ENCODE data around the gene LCE1E. TPM values are rescaled to one million over a fixed set of nuclear protein-coding genes. Genes with fewer than 3 reads are reported as not detected.

Gene LCE1E
- 3.0 and 5.2 TPM in 2 replicates for total RNA-seq (2014; rRNA removed; shearing (Covaris generic))

GRCh38 chr1:152786077-152786476 is at the start of gene LCE1E:
Gene LCE1E (plus strand): TSS chr1:152786257. CDS start chr1:152787300, 1,043 bp downstream.
- peak; percentile 46 for DNase-seq (ENCODE audit: low spot score)

- DNase-seq (ENCODE audit: low spot score): no peak
Observed at GRCh38 chr1:152737997-152738396, 48.1 kb upstream of the LCE1E start.

- DNase-seq (ENCODE audit: low spot score): no peak
Observed at GRCh38 chr1:152739841-152740240, 46.2 kb upstream of the LCE1E start.

- DNase-seq (ENCODE audit: low spot score): no peak
Observed at GRCh38 chr1:152741656-152742055, 44.4 kb upstream of the LCE1E start.

DNA sequence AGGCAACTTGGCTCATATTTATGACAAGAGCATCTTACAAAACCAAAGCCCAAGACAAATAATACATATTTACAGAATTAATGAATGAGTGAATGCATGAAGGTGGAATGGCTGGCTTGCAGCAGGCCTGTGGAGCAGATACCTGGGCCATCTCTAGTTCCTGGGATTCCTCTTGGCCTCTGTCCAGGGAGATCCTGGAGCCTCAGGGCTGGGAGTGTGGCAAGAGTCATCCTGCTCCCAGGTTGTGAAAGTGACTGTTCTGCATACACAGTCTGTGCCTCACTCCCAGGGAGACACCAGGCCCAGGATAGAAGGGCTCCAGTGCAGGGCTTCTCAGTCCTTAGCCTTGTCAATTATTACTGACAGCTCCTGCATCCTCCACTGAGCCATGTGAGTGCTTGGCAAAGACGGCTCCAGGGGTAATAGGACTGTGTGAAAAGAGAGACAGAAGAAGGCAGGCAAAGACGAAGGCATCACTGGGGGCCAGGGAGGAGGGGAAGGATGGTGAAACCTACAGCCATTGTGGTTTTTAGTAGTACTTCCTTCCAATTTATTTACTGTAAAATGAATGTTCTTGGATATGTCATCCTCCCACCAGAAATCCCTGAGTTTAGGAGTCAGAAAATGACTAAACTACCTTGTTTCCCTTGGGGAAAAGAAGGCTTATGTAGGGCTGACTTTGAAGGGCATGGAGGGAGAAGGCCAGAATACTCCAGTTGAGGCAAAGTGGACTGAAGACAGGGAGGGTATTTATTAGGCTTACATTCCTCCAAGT is 42.5 kb upstream of the LCE1E start:
- no peak for DNase-seq (ENCODE audit: low spot score)

GRCh38 chr1:152745289-152745704 is 40.8 kb upstream of the LCE1E start:
- DNase-seq (ENCODE audit: low spot score): peak; percentile 8

DNA sequence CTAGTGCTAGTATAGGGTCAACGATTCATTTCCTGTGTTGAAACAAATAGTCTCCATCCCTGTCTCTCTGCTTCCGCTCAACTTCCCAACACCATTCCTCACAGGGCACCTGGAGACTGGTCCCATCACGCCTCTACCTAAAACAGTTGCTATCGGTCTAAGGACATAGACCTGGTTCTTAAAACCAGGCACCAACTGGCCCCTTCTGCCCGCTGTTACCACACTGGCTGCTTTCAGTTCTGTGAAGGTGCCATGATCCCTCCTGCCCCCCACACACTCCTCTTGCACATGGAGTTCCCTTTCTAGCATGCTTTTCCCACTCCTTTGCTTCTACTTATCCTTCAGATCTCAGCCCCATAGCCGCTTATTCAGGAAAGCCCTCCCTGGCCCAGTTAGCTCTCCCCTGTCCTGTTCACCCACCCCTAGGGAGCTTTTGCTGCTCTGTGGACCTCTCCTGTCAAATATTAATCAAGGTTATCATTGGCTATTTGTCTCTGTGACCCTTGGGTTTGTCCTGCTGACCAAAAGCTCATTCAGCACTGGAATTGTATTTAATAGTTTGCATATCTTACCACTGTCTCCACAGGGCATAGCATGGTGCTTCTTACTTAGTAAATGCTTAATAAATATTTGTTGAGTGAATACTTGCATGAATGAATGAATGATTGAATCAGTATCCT is 40.2 kb upstream of the LCE1E start:
- no peak for DNase-seq (ENCODE audit: low spot score)

- DNase-seq (ENCODE audit: low spot score): no peak
Observed at GRCh38 chr1:152747831-152748230, 38.2 kb upstream of the LCE1E start.

DNA sequence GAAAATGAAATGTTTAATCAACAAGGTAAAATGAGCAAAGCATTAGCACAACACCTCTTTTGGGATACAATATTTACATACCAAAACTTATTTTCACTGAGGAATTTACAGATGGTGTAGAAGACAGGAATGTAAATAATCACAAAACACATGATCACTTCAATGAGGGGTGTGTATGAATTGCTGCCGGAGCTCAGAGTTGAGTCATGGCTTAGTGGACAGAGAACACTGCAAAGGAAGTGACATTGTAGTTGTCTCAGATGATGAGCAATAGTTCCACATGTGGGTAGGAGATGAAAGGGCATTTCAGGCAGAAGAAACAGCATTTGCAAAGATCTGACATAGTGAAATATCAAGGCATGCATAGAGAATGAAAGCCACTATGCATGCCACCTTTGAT is 33.8 kb upstream of the LCE1E start:
- no peak for DNase-seq (ENCODE audit: low spot score)

DNA sequence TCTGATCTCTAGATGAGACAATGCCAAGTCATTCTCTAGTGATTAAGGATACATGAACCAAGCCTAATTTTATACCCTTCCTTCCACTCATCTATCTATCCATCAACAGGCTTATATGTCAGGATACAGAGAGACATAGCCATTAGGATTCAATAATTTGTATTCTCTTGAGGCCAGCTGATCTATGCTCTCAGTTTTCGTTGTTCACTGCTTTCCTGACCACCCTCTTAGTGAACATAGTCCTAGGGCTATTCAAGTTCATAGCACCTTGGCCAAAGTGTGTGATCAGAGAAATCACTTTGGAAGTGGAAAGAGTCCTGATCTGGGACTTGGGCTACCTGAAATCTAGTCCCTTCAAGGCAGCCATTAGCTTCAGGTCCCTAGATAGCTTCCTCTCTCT is 32.5 kb upstream of the LCE1E start:
- no peak for DNase-seq (ENCODE audit: low spot score)

DNA sequence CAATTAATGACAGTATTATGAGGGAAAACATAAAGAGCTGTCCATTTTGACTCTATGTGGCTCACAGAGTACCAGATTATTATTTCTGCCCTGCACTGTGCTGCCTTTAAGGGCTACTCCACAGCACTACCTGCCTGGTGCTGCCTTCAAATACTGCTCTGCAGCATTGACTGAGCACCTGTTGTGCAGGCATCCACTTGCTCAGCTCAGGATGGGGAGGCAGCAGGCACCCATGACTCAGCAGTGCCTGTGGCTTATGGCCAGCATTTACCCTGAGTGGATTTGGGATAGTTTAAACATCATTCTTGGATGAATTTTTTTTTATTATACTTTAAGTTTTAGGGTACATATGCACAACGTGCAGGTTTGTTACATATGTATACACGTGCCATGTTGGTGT is 29.2 kb upstream of the LCE1E start:
- no peak for DNase-seq (ENCODE audit: low spot score)

- no peak for DNase-seq (ENCODE audit: low spot score)
Observed at GRCh38 chr1:152757747-152758146, 28.3 kb upstream of the LCE1E start, which contains the start of gene KPRP. Gene KPRP (plus strand): TSS chr1:152758025. CDS start chr1:152759589, 1,564 bp downstream.

DNA sequence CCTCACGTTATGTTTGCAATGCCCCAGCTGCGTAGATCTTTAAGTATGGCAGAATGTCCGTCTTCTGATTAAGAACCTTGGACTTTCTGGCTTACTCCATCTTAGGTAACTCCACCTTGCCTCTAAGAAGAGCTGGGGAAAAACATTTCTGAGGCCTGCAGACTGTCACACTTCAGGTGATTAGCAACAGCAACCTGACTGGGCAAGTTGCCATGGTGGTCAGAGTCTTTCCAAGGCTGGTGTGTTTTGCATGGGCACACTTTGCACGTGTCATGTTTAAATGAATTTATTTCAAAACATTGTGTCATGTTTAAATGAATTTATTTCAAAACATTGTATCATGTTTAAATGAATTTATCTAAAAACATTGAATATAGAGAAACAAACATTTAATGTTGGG is 27.4 kb upstream of the LCE1E start:
- DNase-seq (ENCODE audit: low spot score): no peak

- DNase-seq (ENCODE audit: low spot score): no peak
Observed at GRCh38 chr1:152759453-152760173, 26.4 kb upstream of the LCE1E start.

DNA sequence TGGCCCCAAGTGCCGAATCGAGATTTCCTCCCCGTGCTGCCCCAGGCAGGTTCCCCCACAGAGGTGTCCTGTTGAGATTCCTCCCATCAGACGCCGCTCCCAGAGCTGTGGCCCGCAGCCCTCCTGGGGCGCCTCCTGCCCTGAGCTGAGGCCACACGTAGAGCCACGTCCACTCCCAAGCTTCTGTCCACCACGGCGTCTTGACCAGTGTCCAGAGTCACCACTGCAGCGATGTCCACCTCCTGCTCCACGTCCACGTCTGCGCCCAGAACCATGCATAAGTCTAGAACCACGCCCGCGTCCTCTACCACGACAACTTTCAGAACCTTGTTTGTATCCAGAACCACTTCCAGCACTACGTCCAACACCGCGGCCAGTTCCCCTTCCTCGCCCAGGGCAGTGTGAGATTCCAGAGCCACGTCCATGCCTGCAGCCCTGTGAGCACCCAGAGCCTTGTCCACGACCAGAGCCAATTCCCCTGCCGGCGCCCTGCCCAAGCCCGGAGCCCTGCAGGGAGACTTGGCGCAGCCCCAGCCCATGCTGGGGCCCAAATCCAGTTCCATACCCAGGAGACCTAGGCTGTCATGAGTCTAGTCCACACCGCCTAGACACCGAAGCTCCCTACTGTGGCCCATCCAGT is 25.4 kb upstream of the LCE1E start:
- DNase-seq (ENCODE audit: low spot score): no peak

DNA sequence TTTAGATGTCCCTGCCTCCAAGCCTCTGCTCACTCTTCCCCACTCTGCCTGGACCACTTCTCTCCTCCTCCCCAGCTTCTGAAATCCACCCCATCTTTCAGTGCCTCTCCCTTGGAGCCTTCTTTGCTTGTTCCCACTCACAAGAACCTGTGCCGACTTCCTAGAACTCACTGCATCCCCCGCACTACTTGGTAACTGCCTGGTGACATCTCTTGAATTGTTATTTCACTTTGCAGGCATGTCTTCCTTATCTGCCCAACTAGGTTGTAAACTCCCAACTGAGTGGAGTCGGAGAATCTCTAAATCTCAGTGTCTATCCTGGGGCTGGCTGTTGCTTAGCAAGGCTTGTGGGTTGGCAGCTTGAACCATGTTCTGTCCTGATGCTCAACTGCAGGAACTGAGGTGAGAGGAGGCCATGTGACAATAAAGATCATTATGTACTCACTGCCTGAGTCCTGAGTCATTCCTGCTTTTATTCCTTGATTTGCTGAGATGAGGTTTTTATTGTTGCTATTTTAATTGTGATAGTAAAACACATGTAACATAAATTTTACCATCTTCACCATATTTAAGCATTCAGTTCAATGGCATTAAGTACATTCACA is 24.3 kb upstream of the LCE1E start:
- no peak for DNase-seq (ENCODE audit: low spot score)

- DNase-seq (ENCODE audit: low spot score): no peak
Observed at GRCh38 chr1:152768847-152769533, 17.1 kb upstream of the LCE1E start.

DNA sequence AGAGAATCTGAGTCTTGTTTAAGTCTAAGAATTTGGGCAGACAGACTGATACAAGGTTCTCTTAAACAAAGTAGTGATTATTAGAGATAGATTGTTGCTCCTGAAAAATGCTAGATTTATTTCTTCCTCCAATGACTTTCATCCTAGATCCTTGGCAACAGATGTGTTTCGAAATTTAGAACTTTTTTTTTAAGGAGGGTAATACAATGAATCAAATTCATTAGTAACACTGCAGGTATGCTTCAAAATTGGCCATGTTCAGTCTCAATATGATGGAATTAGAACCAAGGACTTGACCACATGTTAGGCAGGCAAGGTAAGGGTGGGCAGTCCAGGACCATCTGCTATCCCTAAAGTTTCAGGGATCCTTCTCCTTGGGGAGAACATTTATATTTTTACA is 15.6 kb upstream of the LCE1E start:
- no peak for DNase-seq (ENCODE audit: low spot score)

DNA sequence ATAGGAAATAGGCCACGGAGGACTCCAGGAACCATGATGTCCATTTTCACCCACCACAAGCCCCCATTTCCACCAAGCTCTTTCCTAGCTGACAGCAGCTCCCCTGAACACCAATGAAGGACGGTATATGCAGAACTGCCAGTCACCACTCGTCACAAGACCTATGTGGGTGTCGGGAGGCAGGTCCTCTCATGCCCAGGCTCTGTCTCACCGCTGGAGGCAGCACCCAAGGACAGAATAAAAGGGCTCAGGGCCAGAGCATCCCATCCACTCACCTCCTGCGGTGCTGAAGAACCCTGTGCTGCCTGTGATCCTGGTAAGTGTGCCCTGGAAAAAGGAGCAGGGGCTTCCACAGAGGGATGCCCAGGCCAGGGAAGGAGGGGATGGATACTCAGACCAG is 11.2 kb upstream of the LCE1E start, which contains the start of gene LCE1F:
TSS of gene LCE1F (plus strand) at position 266 of the 400 bp plus-strand sequence. CDS start 1,232 bp downstream, outside the sequence.
- DNase-seq (ENCODE audit: low spot score): no peak

GRCh38 chr1:152776361-152776760 is 9.7 kb upstream of the LCE1E start:
- DNase-seq (ENCODE audit: low spot score): no peak

Data from HT-29 (cell line).